Measurements from ENCODE around the gene ITSN1. TPM values are rescaled to one million over a fixed set of nuclear protein-coding genes. Genes with fewer than 3 reads are reported as not detected.

ITSN1 gene
- total RNA-seq, 1 donor from 2014 or later: 4.5 TPM

DNA sequence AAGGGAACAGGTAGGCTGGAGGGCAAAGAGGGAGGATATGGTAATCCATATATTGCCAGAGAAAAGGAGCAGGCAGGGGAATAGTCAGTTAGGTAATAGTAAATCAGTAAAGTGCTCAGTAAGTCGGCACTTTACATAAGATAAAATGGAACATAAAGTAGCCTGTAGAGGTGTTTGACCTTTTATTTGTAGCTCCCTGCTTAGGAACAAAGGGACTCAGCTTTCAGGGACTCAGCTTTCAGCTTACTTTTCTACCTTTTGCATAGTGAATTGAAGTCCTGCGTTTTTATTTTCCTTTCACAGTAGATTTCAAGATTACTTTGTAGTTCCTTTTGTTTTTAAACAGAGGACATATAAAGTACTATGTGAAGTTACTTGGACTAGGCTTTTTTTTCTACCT is 87.3 kb downstream of the ITSN1 start:
- Mint-ChIP-seq H3K27me3 (ENCODE audit: insufficient read depth) (peaks cover 1% of the 10 kb centered on the region), H3K4me1 (ENCODE audit: low read depth) (no peaks in the 10 kb centered on the region), H3K36me3 (ENCODE audit: low read depth) (no peaks in the 10 kb centered on the region), H3K9me3 (no peaks in the 10 kb centered on the region), H3K27ac (no peak overlapping the region), H3K4me3 (no peak overlapping the region)
- no peak for DNase-seq (ENCODE audit: low spot score)
- intact Hi-C loops (cut with micrococcal nuclease): no loop called here

DNA sequence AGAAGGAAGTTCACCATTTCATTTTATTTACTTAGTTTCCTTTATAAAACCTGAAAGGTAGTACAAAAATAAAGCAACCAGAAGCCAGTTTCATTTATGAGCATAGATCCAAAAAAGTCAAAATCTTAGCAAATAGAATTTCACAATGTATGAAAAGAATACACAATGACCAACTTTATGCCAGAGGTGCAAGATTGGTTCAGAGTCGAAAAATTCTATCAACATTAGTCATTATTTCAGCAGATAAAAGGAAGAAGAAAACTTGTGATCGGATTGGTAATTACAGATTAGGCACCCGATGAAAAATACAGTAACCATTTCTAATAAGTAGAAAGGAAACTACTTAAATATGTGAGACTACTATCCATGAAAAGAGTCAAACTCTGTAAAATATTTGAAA is 89.1 kb downstream of the ITSN1 start:
- Mint-ChIP-seq H3K27ac (no peak overlapping the region), H3K36me3 (ENCODE audit: low read depth) (no peaks in the 10 kb centered on the region), H3K4me3 (no peak overlapping the region), H3K27me3 (ENCODE audit: insufficient read depth) (no peaks in the 10 kb centered on the region), H3K9me3 (no peaks in the 10 kb centered on the region), H3K4me1 (ENCODE audit: low read depth) (no peaks in the 10 kb centered on the region)
- no peak for DNase-seq (ENCODE audit: low spot score)
- intact Hi-C loops (cut with micrococcal nuclease): no loop called here

DNA sequence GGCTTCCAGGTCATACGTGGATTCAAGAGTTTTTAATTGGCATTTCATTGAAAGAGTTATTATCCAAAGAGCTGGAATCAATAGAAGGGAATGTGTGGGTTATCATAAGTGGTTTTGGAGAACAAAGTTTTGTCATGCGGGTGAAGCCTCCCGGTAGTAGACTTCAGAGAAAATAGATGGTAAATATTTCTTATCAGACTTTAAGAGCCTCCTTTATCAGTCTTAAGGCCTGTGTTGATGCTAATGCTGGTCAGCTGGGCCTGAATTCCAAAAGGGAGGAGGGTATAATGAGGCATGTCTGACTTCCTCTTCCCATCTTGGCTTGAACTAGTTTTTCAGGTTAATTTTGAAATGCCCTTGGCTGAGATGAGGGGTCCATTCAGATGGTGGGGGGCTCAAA is 89.7 kb downstream of the ITSN1 start:
- no peak overlapping the region for H3K27ac Mint-ChIP-seq
- no peak for DNase-seq (ENCODE audit: low spot score)
- H3K9me3 Mint-ChIP-seq: no peaks in the 10 kb centered on the region
- no peaks in the 10 kb centered on the region for H3K36me3 Mint-ChIP-seq (ENCODE audit: low read depth)
- H3K4me3 Mint-ChIP-seq: no peak overlapping the region
- H3K27me3 Mint-ChIP-seq (ENCODE audit: insufficient read depth): no peaks in the 10 kb centered on the region
- no peaks in the 10 kb centered on the region for H3K4me1 Mint-ChIP-seq (ENCODE audit: low read depth)
- intact Hi-C loops (cut with micrococcal nuclease): no loop called here

DNA sequence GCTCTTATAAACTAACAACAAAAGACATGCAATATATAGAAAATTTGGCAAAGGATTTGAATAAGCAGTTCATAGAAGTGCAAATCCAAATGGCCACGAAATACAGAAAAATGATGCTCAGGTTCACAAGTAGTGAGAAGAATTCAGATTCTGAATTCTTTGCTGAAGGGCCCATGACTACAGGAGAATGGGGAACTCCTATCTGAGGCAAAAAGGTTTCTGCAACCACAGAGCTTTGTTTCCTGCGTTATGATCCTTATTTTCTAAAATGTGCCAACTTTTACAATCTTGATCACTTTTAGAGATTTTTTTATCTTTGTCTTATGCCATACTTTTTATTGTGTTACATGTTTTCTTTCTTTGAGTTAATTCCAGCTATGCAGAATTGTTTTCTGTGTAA is 91.3 kb downstream of the ITSN1 start:
- Mint-ChIP-seq H3K4me3 (no peak overlapping the region), H3K36me3 (ENCODE audit: low read depth) (no peaks in the 10 kb centered on the region), H3K27ac (no peak overlapping the region), H3K27me3 (ENCODE audit: insufficient read depth) (no peaks in the 10 kb centered on the region), H3K9me3 (no peaks in the 10 kb centered on the region), H3K4me1 (ENCODE audit: low read depth) (no peaks in the 10 kb centered on the region)
- DNase-seq (ENCODE audit: low spot score): no peak
- intact Hi-C loops (cut with micrococcal nuclease): no loop called here

DNA sequence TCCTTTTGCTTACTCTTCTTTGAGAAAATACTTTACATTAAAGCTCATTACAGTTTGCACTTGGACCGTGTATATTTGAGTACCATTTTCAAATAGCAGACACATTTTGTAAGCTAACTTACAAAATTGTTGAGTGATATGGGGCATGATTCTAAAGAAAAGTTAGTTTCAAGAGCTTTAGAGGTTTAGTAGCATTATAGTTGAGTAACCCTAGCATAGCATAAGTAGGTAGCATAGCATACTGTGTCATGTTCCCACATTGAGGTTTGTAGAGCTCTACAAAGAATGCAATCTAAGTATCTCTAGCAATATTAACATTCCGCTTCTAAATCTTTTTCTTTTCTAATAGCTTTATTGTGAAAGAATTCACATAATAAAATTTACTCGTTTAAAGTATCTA is 92.0 kb downstream of the ITSN1 start:
- Mint-ChIP-seq H3K36me3 (ENCODE audit: low read depth) (no peaks in the 10 kb centered on the region), H3K4me3 (no peak overlapping the region), H3K4me1 (ENCODE audit: low read depth) (no peaks in the 10 kb centered on the region), H3K9me3 (no peaks in the 10 kb centered on the region), H3K27me3 (ENCODE audit: insufficient read depth) (no peaks in the 10 kb centered on the region), H3K27ac (no peak overlapping the region)
- DNase-seq (ENCODE audit: low spot score): no peak
- intact Hi-C loops (cut with micrococcal nuclease): no loop called here

DNA sequence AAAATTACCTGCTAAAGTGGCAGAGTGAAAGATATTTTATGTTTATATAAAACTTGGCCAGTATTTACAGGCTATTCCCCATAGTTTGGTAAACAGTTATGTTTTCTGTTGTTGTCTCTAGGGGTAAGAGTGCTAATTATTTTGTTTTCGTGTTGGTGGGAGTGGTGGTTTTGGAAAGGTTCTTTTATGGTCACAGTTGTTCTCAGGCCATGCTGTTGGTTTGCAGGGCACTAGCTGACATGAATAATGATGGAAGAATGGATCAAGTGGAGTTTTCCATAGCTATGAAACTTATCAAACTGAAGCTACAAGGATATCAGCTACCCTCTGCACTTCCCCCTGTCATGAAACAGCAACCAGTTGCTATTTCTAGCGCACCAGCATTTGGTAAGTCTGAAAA is 92.5 kb downstream of the ITSN1 start:
- no peak overlapping the region for H3K4me3 Mint-ChIP-seq
- DNase-seq (ENCODE audit: low spot score): no peak
- H3K27ac Mint-ChIP-seq: no peak overlapping the region
- H3K36me3 Mint-ChIP-seq (ENCODE audit: low read depth): no peaks in the 10 kb centered on the region
- no peaks in the 10 kb centered on the region for H3K4me1 Mint-ChIP-seq (ENCODE audit: low read depth)
- intact Hi-C loops (cut with micrococcal nuclease): no loop called here
- no peaks in the 10 kb centered on the region for H3K27me3 Mint-ChIP-seq (ENCODE audit: insufficient read depth)
- no peaks in the 10 kb centered on the region for H3K9me3 Mint-ChIP-seq

DNA sequence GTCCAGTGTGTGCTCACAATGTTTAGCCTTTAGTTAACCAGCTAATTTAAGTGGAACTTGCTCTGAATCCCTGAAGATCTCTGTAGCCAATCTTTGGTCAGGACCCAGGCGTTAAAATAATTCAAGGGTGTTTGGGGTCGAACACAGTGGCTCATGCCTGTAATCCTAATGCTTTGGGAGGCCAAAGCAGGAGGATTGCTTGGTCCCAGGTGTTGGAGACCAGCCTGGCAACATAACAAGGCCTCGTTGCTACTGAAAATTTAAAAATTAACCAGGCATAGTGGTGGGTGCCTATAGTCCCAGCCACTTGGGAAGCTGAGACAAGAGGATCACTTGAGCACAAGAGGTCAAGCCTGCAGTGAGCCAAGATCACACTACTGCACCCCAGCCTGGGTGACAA is 94.3 kb downstream of the ITSN1 start:
- Mint-ChIP-seq H3K27ac (no peak overlapping the region), H3K9me3 (no peaks in the 10 kb centered on the region), H3K4me3 (no peak overlapping the region), H3K4me1 (ENCODE audit: low read depth) (no peaks in the 10 kb centered on the region), H3K36me3 (ENCODE audit: low read depth) (no peaks in the 10 kb centered on the region), H3K27me3 (ENCODE audit: insufficient read depth) (no peaks in the 10 kb centered on the region)
- DNase-seq (ENCODE audit: low spot score): no peak
- intact Hi-C loops (cut with micrococcal nuclease): no loop called here

DNA sequence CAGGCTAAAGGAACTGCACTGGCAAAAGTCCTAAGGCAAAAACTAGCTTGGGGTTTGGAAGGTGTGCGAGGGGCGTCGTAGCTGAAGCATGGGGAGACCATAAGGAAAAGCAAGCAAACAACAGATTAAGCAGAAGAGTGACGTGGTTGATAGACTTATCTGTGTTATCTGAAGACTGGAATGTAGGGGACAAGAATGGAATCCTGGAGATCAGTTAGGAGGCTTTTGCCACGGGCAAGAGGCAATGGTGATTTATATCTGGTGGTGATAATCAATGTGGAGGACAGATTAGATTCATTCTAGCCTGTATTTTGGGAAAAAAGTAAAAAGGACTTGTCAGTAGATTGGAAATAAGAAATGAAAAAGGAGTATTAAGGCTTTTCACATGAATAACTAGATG is 97.4 kb downstream of the ITSN1 start:
- Mint-ChIP-seq H3K27ac (no peak overlapping the region), H3K4me3 (no peak overlapping the region), H3K27me3 (ENCODE audit: insufficient read depth) (peaks cover 1% of the 10 kb centered on the region), H3K4me1 (ENCODE audit: low read depth) (no peaks in the 10 kb centered on the region), H3K36me3 (ENCODE audit: low read depth) (no peaks in the 10 kb centered on the region), H3K9me3 (no peaks in the 10 kb centered on the region)
- intact Hi-C loops (cut with micrococcal nuclease): no loop called here
- DNase-seq (ENCODE audit: low spot score): no peak

DNA sequence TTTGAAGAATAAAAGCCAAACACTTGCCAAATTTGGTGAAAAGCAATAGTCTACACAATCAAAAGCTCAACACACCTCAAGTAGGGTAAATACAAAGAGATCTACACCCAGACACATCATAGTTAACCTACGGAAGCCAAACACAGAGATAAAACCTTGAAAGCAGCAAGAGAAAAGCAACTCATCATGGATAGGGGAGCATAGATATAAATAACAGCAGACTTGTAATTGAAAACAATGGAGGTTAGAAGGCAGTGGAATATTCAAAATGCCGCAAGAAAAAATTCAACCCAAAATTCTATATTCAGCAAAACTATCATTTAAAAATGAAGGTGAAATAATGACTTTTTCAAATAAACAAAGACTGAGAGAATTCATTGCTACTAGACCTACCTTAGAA is 105.1 kb downstream of the ITSN1 start:
- no peak overlapping the region for H3K27ac Mint-ChIP-seq
- H3K4me3 Mint-ChIP-seq: no peak overlapping the region
- no peaks in the 10 kb centered on the region for H3K4me1 Mint-ChIP-seq (ENCODE audit: low read depth)
- DNase-seq (ENCODE audit: low spot score): no peak
- intact Hi-C loops (cut with micrococcal nuclease): no loop called here
- peaks cover 4% of the 10 kb centered on the region for H3K27me3 Mint-ChIP-seq (ENCODE audit: insufficient read depth)
- no peaks in the 10 kb centered on the region for H3K36me3 Mint-ChIP-seq (ENCODE audit: low read depth)
- H3K9me3 Mint-ChIP-seq: peaks cover 13% of the 10 kb centered on the region

DNA sequence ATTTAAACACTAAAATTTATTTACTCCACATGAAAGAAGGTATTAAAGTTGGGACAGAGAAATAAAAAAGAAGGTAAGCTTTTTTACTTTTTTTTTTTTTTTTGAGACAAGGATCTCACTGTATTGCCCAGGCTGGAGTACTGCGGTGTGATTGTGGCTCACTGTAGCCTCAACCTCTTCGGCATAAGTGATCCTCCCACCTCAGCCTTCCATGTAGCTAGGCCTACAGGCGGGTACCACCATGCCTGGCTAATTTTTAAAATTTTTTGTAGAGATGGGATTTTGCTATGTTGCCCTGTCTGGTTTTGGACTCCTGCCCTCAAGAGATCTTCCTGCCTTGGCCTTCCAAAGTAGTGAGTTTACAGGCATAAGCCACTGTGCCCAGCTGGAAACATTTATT is 106.6 kb downstream of the ITSN1 start:
- no peak for DNase-seq (ENCODE audit: low spot score)
- H3K36me3 Mint-ChIP-seq (ENCODE audit: low read depth): no peaks in the 10 kb centered on the region
- intact Hi-C loops (cut with micrococcal nuclease): no loop called here
- peaks cover 13% of the 10 kb centered on the region for H3K9me3 Mint-ChIP-seq
- H3K4me1 Mint-ChIP-seq (ENCODE audit: low read depth): no peaks in the 10 kb centered on the region
- H3K27ac Mint-ChIP-seq: no peak overlapping the region
- no peak overlapping the region for H3K4me3 Mint-ChIP-seq
- peaks cover 5% of the 10 kb centered on the region for H3K27me3 Mint-ChIP-seq (ENCODE audit: insufficient read depth)

DNA sequence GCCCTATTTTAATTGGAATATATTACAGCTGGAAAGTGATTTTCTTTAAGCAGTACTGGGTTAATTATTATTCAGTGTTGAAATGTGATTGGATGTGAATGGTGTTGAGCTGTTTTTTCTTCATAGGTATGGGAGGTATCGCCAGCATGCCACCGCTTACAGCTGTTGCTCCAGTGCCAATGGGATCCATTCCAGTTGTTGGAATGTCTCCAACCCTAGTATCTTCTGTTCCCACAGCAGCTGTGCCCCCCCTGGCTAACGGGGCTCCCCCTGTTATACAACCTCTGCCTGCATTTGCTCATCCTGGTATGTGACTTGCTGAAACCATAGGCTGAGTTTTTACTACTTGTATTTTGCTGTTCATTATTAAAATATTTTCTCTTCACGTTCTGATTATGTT is 107.7 kb downstream of the ITSN1 start:
- Mint-ChIP-seq H3K4me3 (no peak overlapping the region), H3K36me3 (ENCODE audit: low read depth) (no peaks in the 10 kb centered on the region), H3K27me3 (ENCODE audit: insufficient read depth) (peaks cover 5% of the 10 kb centered on the region), H3K9me3 (peaks cover 13% of the 10 kb centered on the region), H3K27ac (no peak overlapping the region), H3K4me1 (ENCODE audit: low read depth) (no peaks in the 10 kb centered on the region)
- intact Hi-C loops (cut with micrococcal nuclease): no loop called here
- DNase-seq (ENCODE audit: low spot score): no peak

DNA sequence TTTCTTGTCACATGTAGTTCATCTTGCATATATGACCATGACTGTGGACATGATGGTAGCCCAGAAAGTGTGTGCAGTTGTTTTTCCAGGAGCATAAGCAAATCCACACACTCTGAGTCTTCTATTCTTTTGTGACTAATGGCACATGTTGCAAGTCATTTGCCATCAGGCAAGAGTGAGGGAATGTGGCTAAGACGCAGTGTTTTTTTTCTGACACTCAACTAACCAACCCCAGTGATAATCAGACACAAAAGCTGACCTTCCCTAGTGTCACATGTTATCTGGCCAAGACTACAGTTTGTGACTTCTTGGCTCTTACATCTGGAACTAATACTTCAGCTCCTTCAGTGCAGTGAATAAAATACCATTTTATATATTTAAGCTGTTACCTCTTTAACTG is 108.8 kb downstream of the ITSN1 start:
- DNase-seq (ENCODE audit: low spot score): no peak
- intact Hi-C loops (cut with micrococcal nuclease): no loop called here
- Mint-ChIP-seq H3K36me3 (ENCODE audit: low read depth) (no peaks in the 10 kb centered on the region), H3K27me3 (ENCODE audit: insufficient read depth) (peaks cover 5% of the 10 kb centered on the region), H3K27ac (no peak overlapping the region), H3K9me3 (peaks cover 13% of the 10 kb centered on the region), H3K4me3 (no peak overlapping the region), H3K4me1 (ENCODE audit: low read depth) (no peaks in the 10 kb centered on the region)

DNA sequence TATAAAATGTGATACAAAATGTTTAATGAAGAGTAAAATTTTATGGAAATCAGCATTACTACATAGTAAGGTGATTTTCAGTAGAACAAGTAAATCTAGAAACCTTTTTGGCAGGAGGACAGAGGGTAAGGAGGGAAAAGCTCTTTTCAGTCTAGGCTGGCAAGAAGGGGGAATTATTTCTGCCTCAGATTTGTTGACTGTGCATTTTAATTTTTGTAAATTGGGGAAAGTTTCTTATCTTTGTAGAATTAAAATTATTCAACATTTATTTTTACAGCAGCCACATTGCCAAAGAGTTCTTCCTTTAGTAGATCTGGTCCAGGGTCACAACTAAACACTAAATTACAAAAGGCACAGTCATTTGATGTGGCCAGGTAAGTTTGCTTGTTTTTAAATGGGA is 109.2 kb downstream of the ITSN1 start:
- peaks cover 5% of the 10 kb centered on the region for H3K27me3 Mint-ChIP-seq (ENCODE audit: insufficient read depth)
- H3K9me3 Mint-ChIP-seq: peaks cover 11% of the 10 kb centered on the region
- no peaks in the 10 kb centered on the region for H3K4me1 Mint-ChIP-seq (ENCODE audit: low read depth)
- no peak for DNase-seq (ENCODE audit: low spot score)
- H3K36me3 Mint-ChIP-seq (ENCODE audit: low read depth): no peaks in the 10 kb centered on the region
- intact Hi-C loops (cut with micrococcal nuclease): no loop called here
- no peak overlapping the region for H3K4me3 Mint-ChIP-seq
- H3K27ac Mint-ChIP-seq: no peak overlapping the region

DNA sequence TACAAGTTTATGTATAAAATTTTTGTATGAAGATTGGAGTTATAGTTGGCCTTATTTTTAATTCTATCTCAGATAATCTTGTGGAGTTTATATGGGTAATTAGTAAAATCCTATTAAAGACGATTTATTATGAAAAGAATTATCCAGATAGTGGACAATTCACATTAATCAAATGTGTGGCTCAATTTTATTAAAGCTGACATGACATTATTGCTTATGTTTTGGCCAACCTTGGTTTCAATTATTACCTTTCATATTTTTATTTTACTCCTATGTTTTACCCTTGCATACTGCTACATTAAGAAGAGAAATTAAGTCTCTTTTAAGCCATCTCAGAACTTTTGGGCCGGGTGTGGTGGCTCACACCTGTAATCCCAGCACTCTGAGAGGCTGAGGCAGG is 110.0 kb downstream of the ITSN1 start:
- no peak for DNase-seq (ENCODE audit: low spot score)
- H3K4me1 Mint-ChIP-seq (ENCODE audit: low read depth): no peaks in the 10 kb centered on the region
- H3K36me3 Mint-ChIP-seq (ENCODE audit: low read depth): no peaks in the 10 kb centered on the region
- H3K4me3 Mint-ChIP-seq: no peak overlapping the region
- H3K27me3 Mint-ChIP-seq (ENCODE audit: insufficient read depth): peaks cover 3% of the 10 kb centered on the region
- H3K9me3 Mint-ChIP-seq: peaks cover 5% of the 10 kb centered on the region
- intact Hi-C loops (cut with micrococcal nuclease): no loop called here
- H3K27ac Mint-ChIP-seq: no peak overlapping the region
